ENCODE data around the gene PARP12.
A peak's percentile ranks its signal among the peaks of the same experiment; 100 is the strongest.

PARP12 gene

GRCh38 chr7:140084142-140084655 is 21.4 kb upstream of the PARP12 start:
- TF ChIP-seq CTCF (IDR thresholded peaks at IDR 0.05; ENCODE audit: low read depth, low read length): no peak
- H3K9me3 ChIP-seq: no peaks in the 10 kb centered on the region
- peaks cover under 1% of the 10 kb centered on the region for H3K4me1 ChIP-seq
- H3K4me3 ChIP-seq (ENCODE audit: low read depth, low read length): no peak overlapping the region
- H3K36me3 ChIP-seq: no peaks in the 10 kb centered on the region
- H3K27me3 ChIP-seq: no peaks in the 10 kb centered on the region
- DNase-seq: no peak

GRCh38 chr7:140082770-140083169 is 20.0 kb upstream of the PARP12 start:
- H3K27me3 ChIP-seq: no peaks in the 10 kb centered on the region
- TF ChIP-seq CTCF (IDR thresholded peaks at IDR 0.05; ENCODE audit: low read depth, low read length): no peak
- no peak overlapping the region for H3K4me3 ChIP-seq (ENCODE audit: low read depth, low read length)
- H3K4me1 ChIP-seq: peaks cover 5% of the 10 kb centered on the region
- no peaks in the 10 kb centered on the region for H3K36me3 ChIP-seq
- DNase-seq: no peak
- no peaks in the 10 kb centered on the region for H3K9me3 ChIP-seq

- DNase-seq: no peak
- H3K4me3 ChIP-seq (ENCODE audit: low read depth, low read length): no peak overlapping the region
- H3K27me3 ChIP-seq: no peaks in the 10 kb centered on the region
- no peaks in the 10 kb centered on the region for H3K9me3 ChIP-seq
- H3K36me3 ChIP-seq: no peaks in the 10 kb centered on the region
- no peak for TF ChIP-seq CTCF (IDR thresholded peaks at IDR 0.05; ENCODE audit: low read depth, low read length)
- peaks cover 5% of the 10 kb centered on the region for H3K4me1 ChIP-seq
Observed at GRCh38 chr7:140081774-140082425, 19.1 kb upstream of the PARP12 start.

DNA sequence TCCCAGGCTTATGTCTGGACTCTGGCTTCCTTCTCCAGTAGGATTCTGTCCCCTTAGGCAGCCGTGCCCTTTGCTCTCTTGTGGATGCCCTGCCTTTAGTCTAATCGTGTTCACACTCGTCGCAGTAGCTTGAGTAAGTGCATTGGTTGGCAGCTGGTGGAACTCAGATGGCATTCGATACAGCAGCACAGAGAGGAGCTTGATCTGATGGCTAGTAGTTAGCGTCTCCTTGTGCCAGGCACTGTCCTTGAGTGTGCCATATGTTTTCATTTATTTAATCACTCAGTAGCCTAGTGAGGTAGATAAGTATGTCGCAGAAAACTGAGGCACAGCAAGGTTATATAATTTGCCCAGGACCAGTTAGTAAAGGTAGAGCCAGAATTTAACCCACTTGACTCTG is 18.2 kb upstream of the PARP12 start:
- no peaks in the 10 kb centered on the region for H3K27me3 ChIP-seq
- H3K9me3 ChIP-seq: no peaks in the 10 kb centered on the region
- DNase-seq: no peak
- no peak overlapping the region for H3K4me3 ChIP-seq (ENCODE audit: low read depth, low read length)
- H3K36me3 ChIP-seq: no peaks in the 10 kb centered on the region
- H3K4me1 ChIP-seq: peaks cover 5% of the 10 kb centered on the region
- no peak for TF ChIP-seq CTCF (IDR thresholded peaks at IDR 0.05; ENCODE audit: low read depth, low read length)

DNA sequence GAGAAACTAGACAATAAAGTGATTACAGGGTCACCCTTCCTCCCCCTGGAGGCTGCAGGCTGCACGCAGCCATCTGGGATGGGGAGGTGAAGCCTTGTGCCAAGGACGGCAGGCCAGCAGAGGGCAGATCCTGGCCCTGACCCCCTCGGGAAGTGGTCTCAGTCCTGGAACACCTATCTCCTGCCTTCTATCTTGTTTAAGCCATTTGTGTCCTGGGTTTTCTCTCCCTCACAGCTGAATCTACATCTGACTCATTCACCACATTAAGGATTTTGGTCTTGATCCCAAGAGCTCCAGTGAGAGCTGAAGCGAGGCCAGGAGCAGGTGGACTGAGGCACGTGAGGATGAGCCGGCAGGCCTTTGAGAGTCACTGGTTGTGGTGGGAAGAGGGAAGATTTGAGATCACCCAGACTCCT is 16.4 kb upstream of the PARP12 start:
- Histone ChIP-seq H3K27me3 (no peaks in the 10 kb centered on the region), H3K4me3 (ENCODE audit: low read depth, low read length) (no peak overlapping the region), H3K9me3 (no peaks in the 10 kb centered on the region), H3K36me3 (no peaks in the 10 kb centered on the region), H3K4me1 (peaks cover 5% of the 10 kb centered on the region)
- TF ChIP-seq CTCF (IDR thresholded peaks at IDR 0.05; ENCODE audit: low read depth, low read length): peak; percentile 69
- DNase-seq: peak; percentile 53

- Histone ChIP-seq H3K36me3 (no peaks in the 10 kb centered on the region), H3K9me3 (no peaks in the 10 kb centered on the region), H3K4me1 (peaks cover 5% of the 10 kb centered on the region), H3K27me3 (no peaks in the 10 kb centered on the region), H3K4me3 (ENCODE audit: low read depth, low read length) (no peak overlapping the region)
- no peak for DNase-seq
- TF ChIP-seq CTCF (IDR thresholded peaks at IDR 0.05; ENCODE audit: low read depth, low read length): no peak
Observed at GRCh38 chr7:140078392-140078791, 15.6 kb upstream of the PARP12 start.

All from BE2C (cell line).